ENCODE results near the gene CLTA.

GRCh38 chr9:36169708-36170107 lies 21.0 kb upstream of the CLTA start:
- TF ChIP-seq CTCF (IDR thresholded peaks at IDR 0.05) (no peak), POLR2A (IDR thresholded peaks at IDR 0.05) (no peak)
